ENCODE data around the gene CARD9.

DNA sequence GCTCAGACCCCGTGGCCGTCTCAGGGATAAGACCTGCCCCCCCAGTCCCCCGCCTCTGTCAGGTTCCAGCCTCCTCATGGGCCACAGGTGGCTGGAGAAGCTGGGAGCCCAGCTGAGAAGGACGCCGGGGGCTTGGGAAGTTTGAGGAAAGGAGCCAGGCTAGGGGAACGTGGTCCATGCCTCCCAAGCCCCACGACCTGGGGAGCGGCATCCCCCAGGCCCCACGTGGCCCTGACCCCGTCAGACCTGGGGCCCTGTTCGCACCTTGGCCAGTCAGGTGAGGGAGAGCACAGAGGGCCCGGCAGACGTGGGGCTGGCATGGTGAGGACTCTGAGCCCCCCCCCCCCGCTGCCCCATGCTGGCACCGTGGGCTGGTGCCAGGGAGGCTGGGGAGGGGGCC is 42.4 kb downstream of the CARD9 start:
- TF ChIP-seq, protein P1, sequence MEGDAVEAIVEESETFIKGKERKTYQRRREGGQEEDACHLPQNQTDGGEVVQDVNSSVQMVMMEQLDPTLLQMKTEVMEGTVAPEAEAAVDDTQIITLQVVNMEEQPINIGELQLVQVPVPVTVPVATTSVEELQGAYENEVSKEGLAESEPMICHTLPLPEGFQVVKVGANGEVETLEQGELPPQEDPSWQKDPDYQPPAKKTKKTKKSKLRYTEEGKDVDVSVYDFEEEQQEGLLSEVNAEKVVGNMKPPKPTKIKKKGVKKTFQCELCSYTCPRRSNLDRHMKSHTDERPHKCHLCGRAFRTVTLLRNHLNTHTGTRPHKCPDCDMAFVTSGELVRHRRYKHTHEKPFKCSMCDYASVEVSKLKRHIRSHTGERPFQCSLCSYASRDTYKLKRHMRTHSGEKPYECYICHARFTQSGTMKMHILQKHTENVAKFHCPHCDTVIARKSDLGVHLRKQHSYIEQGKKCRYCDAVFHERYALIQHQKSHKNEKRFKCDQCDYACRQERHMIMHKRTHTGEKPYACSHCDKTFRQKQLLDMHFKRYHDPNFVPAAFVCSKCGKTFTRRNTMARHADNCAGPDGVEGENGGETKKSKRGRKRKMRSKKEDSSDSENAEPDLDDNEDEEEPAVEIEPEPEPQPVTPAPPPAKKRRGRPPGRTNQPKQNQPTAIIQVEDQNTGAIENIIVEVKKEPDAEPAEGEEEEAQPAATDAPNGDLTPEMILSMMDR (IDR thresholded peaks at IDR 0.05), result no peak
- no peak for TF ChIP-seq POLR2A (IDR thresholded peaks at IDR 0.05)
